IPS-15b (cell line): ENCODE measurements around the gene MAP1A.

Source experiments
- H3K27me3 ChIP-seq: one replicate; pipeline ENCODE4 v1.6.1; 2013; ENCODE audit warnings: low read length; ENCODE audit not compliant: control insufficient read depth, insufficient read depth
- H3K36me3 ChIP-seq: one replicate; pipeline ENCODE4 v1.6.1; 2013; ENCODE audit warnings: low read length; ENCODE audit not compliant: control insufficient read depth, insufficient read depth
- H3K4me1 ChIP-seq: one replicate; pipeline ENCODE4 v1.6.1; 2013; ENCODE audit warnings: mild to moderate bottlenecking, low read length; ENCODE audit not compliant: control insufficient read depth, insufficient read depth
- H3K4me3 ChIP-seq: one replicate; pipeline ENCODE4 v1.5.1; 2013; ENCODE audit warnings: low read depth, low read length
- H3K9ac ChIP-seq: one replicate; pipeline ENCODE4 v1.6.1; 2013; ENCODE audit warnings: low read depth, mild to moderate bottlenecking, low read length
- H3K9me3 ChIP-seq: one replicate; pipeline ENCODE4 v1.6.1; 2013; ENCODE audit warnings: mild to moderate bottlenecking, low read length; ENCODE audit not compliant: control insufficient read depth, insufficient read depth

MAP1A gene

GRCh38 chr15:43517354-43518196 is at the start of gene MAP1A:
Gene MAP1A (plus strand): TSS chr15:43517608. CDS start chr15:43521474, 3,866 bp downstream.
- Histone ChIP-seq H3K9me3 (no peaks in the 10 kb centered on the region), H3K36me3 (peaks cover 4% of the 10 kb centered on the region), H3K9ac (no peak within 1 kb of the TSS), H3K4me3 (peak within 1 kb of the TSS; percentile 63), H3K4me1 (peaks cover 13% of the 10 kb centered on the region), H3K27me3 (peaks cover 48% of the 10 kb centered on the region)

DNA sequence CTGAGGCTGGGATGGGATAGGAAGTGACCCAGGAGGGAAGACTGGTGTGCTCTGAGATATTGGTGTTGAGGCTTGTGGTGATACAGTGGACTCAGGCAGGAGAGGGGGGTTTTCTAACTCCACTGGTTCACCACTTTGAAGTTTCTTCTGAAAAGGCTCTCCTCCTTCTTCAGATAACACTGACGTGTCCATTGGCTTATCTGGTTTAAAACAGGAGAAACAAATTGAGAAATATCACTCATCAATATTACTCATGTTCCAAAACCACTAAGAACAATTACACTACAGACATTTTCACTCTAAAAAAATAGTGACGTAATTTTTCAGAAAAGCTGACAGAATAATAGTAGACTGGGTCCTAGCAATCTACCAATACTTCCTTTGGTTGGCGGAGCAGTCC is 47.5 kb upstream of the MAP1A start:
- Histone ChIP-seq H3K9me3 (no peaks in the 10 kb centered on the region), H3K4me1 (no peaks in the 10 kb centered on the region), H3K27me3 (no peaks in the 10 kb centered on the region), H3K36me3 (peaks cover 36% of the 10 kb centered on the region), H3K9ac (no peak overlapping the region), H3K4me3 (no peak overlapping the region)

GRCh38 chr15:43471975-43472374 is 45.4 kb upstream of the MAP1A start:
- H3K36me3 ChIP-seq = peaks cover 48% of the 10 kb centered on the region

DNA sequence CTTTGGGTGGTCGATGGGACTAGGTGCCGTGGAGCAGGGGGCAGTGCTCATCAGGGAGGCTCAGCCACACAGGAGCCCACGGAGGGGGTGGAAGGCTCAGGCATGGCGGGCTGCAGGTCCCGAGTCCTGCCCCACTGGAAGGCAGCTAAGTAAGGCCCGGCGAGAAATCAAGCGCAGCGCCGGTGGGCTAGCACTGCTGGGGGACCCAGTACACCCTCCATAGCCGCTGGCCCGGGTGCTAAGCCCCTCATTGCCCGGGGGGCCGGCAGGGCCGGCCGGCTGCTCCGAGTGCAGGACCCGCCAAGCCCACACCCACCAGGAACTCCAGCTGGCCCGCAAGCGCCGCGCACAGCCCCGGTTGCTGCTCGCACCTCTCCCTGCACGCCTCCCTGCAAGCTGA is 43.5 kb upstream of the MAP1A start:
- no peak overlapping the region for H3K9ac ChIP-seq
- H3K4me1 ChIP-seq = no peaks in the 10 kb centered on the region
- H3K4me3 ChIP-seq = no peak overlapping the region
- H3K27me3 ChIP-seq = no peaks in the 10 kb centered on the region
- H3K36me3 ChIP-seq = peaks cover 43% of the 10 kb centered on the region
- no peaks in the 10 kb centered on the region for H3K9me3 ChIP-seq

More at GRCh38 chr15:43471975-43472374, 45.4 kb upstream of the MAP1A start:
- Histone ChIP-seq H3K27me3 (no peaks in the 10 kb centered on the region), H3K9me3 (no peaks in the 10 kb centered on the region), H3K9ac (no peak overlapping the region), H3K4me1 (no peaks in the 10 kb centered on the region), H3K4me3 (no peak overlapping the region)

- H3K27me3 ChIP-seq = no peaks in the 10 kb centered on the region
- no peaks in the 10 kb centered on the region for H3K4me1 ChIP-seq
- H3K9me3 ChIP-seq = no peaks in the 10 kb centered on the region
- peaks cover 13% of the 10 kb centered on the region for H3K36me3 ChIP-seq
- H3K4me3 ChIP-seq = no peak overlapping the region
- no peak overlapping the region for H3K9ac ChIP-seq
Measured at GRCh38 chr15:43483297-43484128, 33.9 kb upstream of the MAP1A start.

- Histone ChIP-seq H3K9ac (no peak overlapping the region), H3K36me3 (peaks cover 15% of the 10 kb centered on the region), H3K9me3 (no peaks in the 10 kb centered on the region)
Measured at GRCh38 chr15:43484455-43484854, 33.0 kb upstream of the MAP1A start.

GRCh38 chr15:43487271-43487895 is 30.0 kb upstream of the MAP1A start:
- peaks cover 12% of the 10 kb centered on the region for H3K36me3 ChIP-seq

More at GRCh38 chr15:43484455-43484854, 33.0 kb upstream of the MAP1A start:
- no peaks in the 10 kb centered on the region for H3K4me1 ChIP-seq
- no peaks in the 10 kb centered on the region for H3K27me3 ChIP-seq
- H3K4me3 ChIP-seq = no peak overlapping the region

GRCh38 chr15:43488790-43489189 is 28.6 kb upstream of the MAP1A start:
- Histone ChIP-seq H3K36me3 (peaks cover 12% of the 10 kb centered on the region), H3K9ac (no peak overlapping the region), H3K4me1 (peaks cover 8% of the 10 kb centered on the region), H3K9me3 (no peaks in the 10 kb centered on the region), H3K27me3 (no peaks in the 10 kb centered on the region), H3K4me3 (no peak overlapping the region)

More at GRCh38 chr15:43487271-43487895, 30.0 kb upstream of the MAP1A start:
- no peaks in the 10 kb centered on the region for H3K27me3 ChIP-seq
- H3K9ac ChIP-seq = no peak overlapping the region
- H3K4me3 ChIP-seq = no peak overlapping the region
- no peaks in the 10 kb centered on the region for H3K9me3 ChIP-seq
- H3K4me1 ChIP-seq = peaks cover 3% of the 10 kb centered on the region

GRCh38 chr15:43489191-43489590 is 28.2 kb upstream of the MAP1A start:
- H3K4me1 ChIP-seq = peaks cover 10% of the 10 kb centered on the region
- H3K9ac ChIP-seq = no peak overlapping the region
- no peaks in the 10 kb centered on the region for H3K9me3 ChIP-seq
- H3K36me3 ChIP-seq = peaks cover 12% of the 10 kb centered on the region
- H3K4me3 ChIP-seq = no peak overlapping the region
- H3K27me3 ChIP-seq = no peaks in the 10 kb centered on the region

GRCh38 chr15:43492266-43492665 is 25.1 kb upstream of the MAP1A start:
- peak overlapping the region; percentile 84 for H3K9ac ChIP-seq
- H3K4me3 ChIP-seq = peak overlapping the region; percentile 97
- no peaks in the 10 kb centered on the region for H3K27me3 ChIP-seq
- H3K9me3 ChIP-seq = no peaks in the 10 kb centered on the region
- H3K4me1 ChIP-seq = peaks cover 10% of the 10 kb centered on the region
- H3K36me3 ChIP-seq = peaks cover 5% of the 10 kb centered on the region
